Mucosa of stomach (tissue), 1 donor: Measurements from ENCODE around the gene CDK19.
"Not testable (repeated sequence)": the region's sequence is repeated elsewhere in the genome, so short reads cannot be mapped to it uniquely, and the experiment has no call there.

ENCODE experiments used
- H3K27me3 ChIP-seq: one replicate; pipeline ENCODE4 v1.7.0; 2013; ENCODE audit warnings: mild to moderate bottlenecking, low read length; ENCODE audit not compliant: control insufficient read depth, insufficient read depth
- H3K36me3 ChIP-seq: one replicate; pipeline ENCODE4 v1.7.0; 2013; ENCODE audit warnings: low read length; ENCODE audit not compliant: control insufficient read depth, insufficient read depth
- H3K4me1 ChIP-seq: one replicate; pipeline ENCODE4 v1.7.0; 2013; ENCODE audit warnings: mild to moderate bottlenecking, low read length; ENCODE audit not compliant: control insufficient read depth, insufficient read depth
- H3K4me3 ChIP-seq: one replicate; pipeline ENCODE4 v1.7.0; 2013; ENCODE audit warnings: low read length
- H3K9ac ChIP-seq: one replicate; pipeline ENCODE4 v1.7.0; 2013; ENCODE audit warnings: mild to moderate bottlenecking, low read length, moderate library complexity
- H3K9me3 ChIP-seq: one replicate; pipeline ENCODE4 v1.7.0; 2013; ENCODE audit warnings: mild to moderate bottlenecking, low read length, moderate library complexity; ENCODE audit not compliant: control insufficient read depth
- donor health status: Pancreatic carcinoma.

Gene CDK19

GRCh38 chr6:110600640-110601039 is 214.6 kb downstream of the CDK19 start:
- not testable (repeated sequence) for H3K36me3 ChIP-seq, H3K9me3 ChIP-seq, H3K9ac ChIP-seq, H3K4me1 ChIP-seq, H3K27me3 ChIP-seq, H3K4me3 ChIP-seq

GRCh38 chr6:110597761-110598160 is 217.5 kb downstream of the CDK19 start:
- H3K36me3 ChIP-seq = no peaks in the 10 kb centered on the region
- H3K9ac ChIP-seq = no peak overlapping the region
- H3K27me3 ChIP-seq = no peaks in the 10 kb centered on the region
- H3K4me3 ChIP-seq = no peak overlapping the region
- no peaks in the 10 kb centered on the region for H3K9me3 ChIP-seq
- no peaks in the 10 kb centered on the region for H3K4me1 ChIP-seq

GRCh38 chr6:110596354-110596753 is 218.9 kb downstream of the CDK19 start:
- Histone ChIP-seq H3K27me3 (no peaks in the 10 kb centered on the region), H3K4me3 (no peak overlapping the region), H3K36me3 (no peaks in the 10 kb centered on the region), H3K9me3 (no peaks in the 10 kb centered on the region), H3K9ac (no peak overlapping the region), H3K4me1 (no peaks in the 10 kb centered on the region)

- no peak overlapping the region for H3K4me3 ChIP-seq
- H3K27me3 ChIP-seq = no peaks in the 10 kb centered on the region
- no peaks in the 10 kb centered on the region for H3K36me3 ChIP-seq
- H3K9me3 ChIP-seq = no peaks in the 10 kb centered on the region
- H3K9ac ChIP-seq = no peak overlapping the region
- no peaks in the 10 kb centered on the region for H3K4me1 ChIP-seq
Measured at GRCh38 chr6:110595112-110595511, 220.2 kb downstream of the CDK19 start.

GRCh38 chr6:110593637-110594036 is 221.6 kb downstream of the CDK19 start:
- Histone ChIP-seq H3K4me3 (no peak overlapping the region), H3K27me3 (no peaks in the 10 kb centered on the region), H3K4me1 (no peaks in the 10 kb centered on the region), H3K9me3 (no peaks in the 10 kb centered on the region), H3K9ac (no peak overlapping the region), H3K36me3 (no peaks in the 10 kb centered on the region)

- Histone ChIP-seq H3K4me3 (no peak overlapping the region), H3K9me3 (no peaks in the 10 kb centered on the region), H3K36me3 (no peaks in the 10 kb centered on the region), H3K4me1 (no peaks in the 10 kb centered on the region), H3K27me3 (no peaks in the 10 kb centered on the region), H3K9ac (no peak overlapping the region)
Measured at GRCh38 chr6:110592765-110593164, 222.5 kb downstream of the CDK19 start.

- H3K4me3 ChIP-seq = no peak overlapping the region
Measured at GRCh38 chr6:110590821-110591351, 224.4 kb downstream of the CDK19 start.

GRCh38 chr6:110589865-110590513 is 225.3 kb downstream of the CDK19 start:
- Histone ChIP-seq H3K9ac (no peak overlapping the region), H3K9me3 (no peaks in the 10 kb centered on the region), H3K4me3 (no peak overlapping the region), H3K4me1 (no peaks in the 10 kb centered on the region), H3K36me3 (no peaks in the 10 kb centered on the region), H3K27me3 (no peaks in the 10 kb centered on the region)

More at GRCh38 chr6:110590821-110591351, 224.4 kb downstream of the CDK19 start:
- Histone ChIP-seq H3K4me1 (no peaks in the 10 kb centered on the region), H3K9me3 (no peaks in the 10 kb centered on the region), H3K27me3 (no peaks in the 10 kb centered on the region), H3K9ac (no peak overlapping the region), H3K36me3 (no peaks in the 10 kb centered on the region)

GRCh38 chr6:110587328-110587727 is 227.9 kb downstream of the CDK19 start:
- no peaks in the 10 kb centered on the region for H3K4me1 ChIP-seq
- no peak overlapping the region for H3K9ac ChIP-seq
- H3K27me3 ChIP-seq = no peaks in the 10 kb centered on the region

GRCh38 chr6:110581679-110582078 is 233.6 kb downstream of the CDK19 start:
- no peak overlapping the region for H3K4me3 ChIP-seq
- no peaks in the 10 kb centered on the region for H3K36me3 ChIP-seq
- H3K9me3 ChIP-seq = no peaks in the 10 kb centered on the region
- no peak overlapping the region for H3K9ac ChIP-seq
- H3K27me3 ChIP-seq = no peaks in the 10 kb centered on the region
- no peaks in the 10 kb centered on the region for H3K4me1 ChIP-seq

More at GRCh38 chr6:110587328-110587727, 227.9 kb downstream of the CDK19 start:
- Histone ChIP-seq H3K9me3 (no peaks in the 10 kb centered on the region), H3K36me3 (no peaks in the 10 kb centered on the region), H3K4me3 (no peak overlapping the region)

GRCh38 chr6:110577596-110578167 is 237.6 kb downstream of the CDK19 start:
- not testable (repeated sequence) for H3K9me3 ChIP-seq, H3K4me3 ChIP-seq, H3K36me3 ChIP-seq, H3K4me1 ChIP-seq, H3K9ac ChIP-seq, H3K27me3 ChIP-seq

- Histone ChIP-seq H3K9me3 (no peaks in the 10 kb centered on the region), H3K9ac (no peak overlapping the region), H3K36me3 (no peaks in the 10 kb centered on the region), H3K4me3 (no peak overlapping the region), H3K27me3 (no peaks in the 10 kb centered on the region), H3K4me1 (no peaks in the 10 kb centered on the region)
Measured at GRCh38 chr6:110575925-110576463, 239.3 kb downstream of the CDK19 start.
